PC-3 (cell line): Measurements from ENCODE around the gene EIPR1. TPM values are rescaled to one million over a fixed set of nuclear protein-coding genes. Genes with fewer than 3 reads are reported as not detected.

ENCODE experiments used
- ATAC-seq: fragments of 200-7000 bp; cut with Tn5 transposase; 2 replicates; pipeline ENCODE4 v1.9.1; 2020; ENCODE audit warnings: mild to moderate bottlenecking, moderate library complexity
- BruUV-seq: library from RNA; stranded (reverse); fragments of 400-500 nt; replicated peaks from 2 replicates; lab custom pipeline; 2021; lab: Mats Ljungman, UMichigan
- CTCF ChIA-PET: fragments of 300-600 bp; sonication (Branson Sonifier 250); formaldehyde crosslinking; loops from one replicate; lab custom pipeline; 2022; ENCODE audit warnings: antibody characterized with exemption; lab: Charles Lee
- POLR2A ChIA-PET: fragments of 300-600 bp; sonication (Branson Sonifier 250); formaldehyde crosslinking; loops from one replicate; lab custom pipeline; 2022; ENCODE audit warnings: antibody characterized with exemption; ENCODE audit not compliant: unreplicated experiment; lab: Charles Lee
- DNase-seq: peaks from one replicate; pipeline ENCODE4 v3.0.0-alpha.2; 2015
- H2AFZ ChIP-seq: fragments of 300-600 bp; sonication (generic); 2 replicates; pipeline ENCODE4 v1.6.0; 2016; ENCODE audit warnings: antibody characterized with exemption, low read length
- H3F3A ChIP-seq: fragments of 300-600 bp; sonication (generic); one replicate; pipeline ENCODE4 v1.6.0; 2017; ENCODE audit warnings: antibody characterized with exemption, low read length, control low read depth, mild to moderate bottlenecking; ENCODE audit not compliant: unreplicated experiment
- H3K27ac ChIP-seq: fragments of 300-600 bp; sonication (generic); 2 replicates; pipeline ENCODE4 v1.5.1; 2016; ENCODE audit warnings: mild to moderate bottlenecking, low read length
- H3K27me3 ChIP-seq: fragments of 300-600 bp; sonication (generic); 2 replicates; pipeline ENCODE4 v1.6.1; 2016; ENCODE audit warnings: low read length, mixed read lengths
- H3K36me3 ChIP-seq: fragments of 300-600 bp; sonication (generic); 2 replicates; pipeline ENCODE4 v1.6.1; 2016; ENCODE audit warnings: low read depth, mixed run types, low read length, mixed read lengths
- H3K4me1 ChIP-seq: fragments of 300-600 bp; sonication (generic); 2 replicates; pipeline ENCODE4 v1.5.1; 2016; ENCODE audit warnings: low read length; ENCODE audit not compliant: insufficient read depth
- H3K4me2 ChIP-seq: fragments of 300-600 bp; sonication (generic); 2 replicates; pipeline ENCODE4 v1.6.0; 2016; ENCODE audit warnings: low read length
- H3K4me3 ChIP-seq: fragments of 300-600 bp; sonication (generic); 2 replicates; pipeline ENCODE4 v1.5.1; 2016; ENCODE audit warnings: mild to moderate bottlenecking, low read length, mixed read lengths
- H3K79me2 ChIP-seq: fragments of 300-600 bp; sonication (generic); 2 replicates; pipeline ENCODE4 v1.6.1; 2017; ENCODE audit warnings: low read length, mixed read lengths
- H3K9ac ChIP-seq: fragments of 300-600 bp; sonication (generic); 2 replicates; pipeline ENCODE4 v1.6.0; 2016; ENCODE audit warnings: mild to moderate bottlenecking, low read length
- H3K9me2 ChIP-seq: fragments of 300-600 bp; sonication (generic); replicated peaks from 2 replicates; pipeline ENCODE4 v1.6.1; 2016; ENCODE audit warnings: mixed run types, low read length, mixed read lengths
- H3K9me3 ChIP-seq: fragments of 300-600 bp; sonication (generic); 2 replicates; pipeline ENCODE4 v1.6.1; 2016; ENCODE audit warnings: low read length, mixed read lengths
- H4K20me1 ChIP-seq: fragments of 300-600 bp; sonication (generic); 2 replicates; pipeline ENCODE4 v1.6.1; 2016; ENCODE audit warnings: low read length, mixed read lengths
- CTCF ChIP-seq: fragments of 300-600 bp; sonication (generic); conservative IDR thresholded peaks from 2 replicates; pipeline ENCODE4 v1.5.1; 2017; ENCODE audit warnings: antibody characterized with exemption, low read depth, mild to moderate bottlenecking, low read length
- EZH2 ChIP-seq: fragments of 300-600 bp; sonication (generic); IDR thresholded peaks from one replicate; pipeline ENCODE4 v1.6.1; 2017; ENCODE audit warnings: antibody characterized with exemption, mild to moderate bottlenecking, low read length; ENCODE audit not compliant: unreplicated experiment
- EZH2phosphoT487 ChIP-seq: fragments of 300-600 bp; sonication (generic); IDR thresholded peaks from 2 replicates; pipeline ENCODE4 v1.6.1; 2018; ENCODE audit warnings: mild to moderate bottlenecking, antibody characterized with exemption, low read length, borderline replicate concordance
- intact Hi-C: fragments of 100-400 bp; cut with micrococcal nuclease; formaldehyde crosslinking; loops from 2 replicates; pipeline ENCODE4 v1.9.0; 2023
- total RNA-seq: library from RNA; depleted of rRNA; stranded (reverse); fragments of >200 nt; gene quantifications from 2 replicates; pipeline ENCODE4 v1.2.3, GENCODE V29; 2014

Gene EIPR1
- total RNA-seq, 1 experiment from 2014 or later, result 90.1 TPM

- H3K79me2 ChIP-seq, result peaks cover 12% of the 10 kb centered on the region; the same call in 1 of the 2 replicates
- H3K4me2 ChIP-seq, result no peak overlapping the region
- no peaks in the 10 kb centered on the region for H3K9me3 ChIP-seq
- DNase-seq, result no peak
- intact Hi-C loops, result no loop called here
- BruUV-seq, result no TSS peak
- no peaks in the 10 kb centered on the region for H3K27me3 ChIP-seq
- ATAC-seq, result no peak
- peaks cover 6% of the 10 kb centered on the region; the same call in 1 of the 2 replicates for H4K20me1 ChIP-seq
- H2AFZ ChIP-seq, result no peak overlapping the region
- no peak overlapping the region for H3K4me3 ChIP-seq
- ChIA-PET CTCF (no interaction called here), POLR2A (no interaction called here)
- H3K36me3 ChIP-seq, result no peaks in the 10 kb centered on the region; the same call in 1 of the 2 replicates
- H3F3A ChIP-seq, result no peaks in the 10 kb centered on the region
- H3K9ac ChIP-seq, result no peak overlapping the region
- no peaks in the 10 kb centered on the region for H3K4me1 ChIP-seq
- no peaks in the 10 kb centered on the region for H3K9me2 ChIP-seq
- no peak overlapping the region for H3K27ac ChIP-seq
- TF ChIP-seq CTCF (no peak), EZH2 (no peak), EZH2phosphoT487 (no peak)
These were observed 58.5 kb downstream of the EIPR1 start for GRCh38 chr2:3319134-3319533.

- DNase-seq (no peak), ATAC-seq (no peak)
- H3K79me2 ChIP-seq, result peaks cover 12% of the 10 kb centered on the region; the same call in 1 of the 2 replicates
- H3K9ac ChIP-seq, result no peak overlapping the region
- no peak overlapping the region for H3K27ac ChIP-seq
- POLR2A ChIA-PET, result no interaction called here
- no TSS peak for BruUV-seq
- no peak overlapping the region for H2AFZ ChIP-seq
- no peak overlapping the region for H3K4me2 ChIP-seq
- no peaks in the 10 kb centered on the region for H3K9me2 ChIP-seq
- intact Hi-C loops, result no loop called here
- no peak for TF ChIP-seq EZH2phosphoT487
- no peak for TF ChIP-seq EZH2
- no peak overlapping the region for H3K4me3 ChIP-seq
- no peaks in the 10 kb centered on the region for H3K27me3 ChIP-seq
- peaks cover 6% of the 10 kb centered on the region; the same call in 1 of the 2 replicates for H4K20me1 ChIP-seq
- no peaks in the 10 kb centered on the region for H3F3A ChIP-seq
- H3K9me3 ChIP-seq, result no peaks in the 10 kb centered on the region
- CTCF ChIA-PET, result no interaction called here
- H3K4me1 ChIP-seq, result no peaks in the 10 kb centered on the region
- no peaks in the 10 kb centered on the region for H3K36me3 ChIP-seq
These were observed 59.6 kb downstream of the EIPR1 start for GRCh38 chr2:3317871-3318590.

- H3K36me3 ChIP-seq, result no peaks in the 10 kb centered on the region
- ATAC-seq (no peak), DNase-seq (no peak)
- TF ChIP-seq EZH2phosphoT487 (no peak), CTCF (no peak), EZH2 (no peak)
- CTCF ChIA-PET, result no interaction called here
- no peaks in the 10 kb centered on the region for H3K27me3 ChIP-seq
- BruUV-seq, result no TSS peak
- no peak overlapping the region for H2AFZ ChIP-seq
- no peaks in the 10 kb centered on the region for H3K9me3 ChIP-seq
- peaks cover 6% of the 10 kb centered on the region; the same call in 1 of the 2 replicates for H4K20me1 ChIP-seq
- H3K4me2 ChIP-seq, result no peak overlapping the region
- H3K27ac ChIP-seq, result no peak overlapping the region
- H3K9me2 ChIP-seq, result no peaks in the 10 kb centered on the region
- H3K79me2 ChIP-seq, result peaks cover 12% of the 10 kb centered on the region; the same call in 1 of the 2 replicates
- H3K4me1 ChIP-seq, result no peaks in the 10 kb centered on the region
- no peak overlapping the region for H3K9ac ChIP-seq
- H3K4me3 ChIP-seq, result no peak overlapping the region
- no peaks in the 10 kb centered on the region for H3F3A ChIP-seq
- POLR2A ChIA-PET, result no interaction called here
- intact Hi-C loops, result no loop called here
These were observed 60.3 kb downstream of the EIPR1 start for GRCh38 chr2:3317277-3317685.
